IMR-90 (cell line): ENCODE data around the gene GRM8. TPM values are rescaled to one million over a fixed set of nuclear protein-coding genes. Genes with fewer than 3 reads are reported as not detected.

Experiments
- ATAC-seq: fragments of 200-7000 bp; cut with Tn5 transposase; 2 replicates; pipeline ENCODE4 v1.9.1; 2020; ENCODE audit warnings: low read depth, mild to moderate bottlenecking, moderate library complexity
- BruUV-seq: library from RNA; stranded (reverse); fragments of 400-500 nt; replicated peaks from 2 replicates; lab custom pipeline; 2021; lab: Mats Ljungman, UMichigan
- CTCF ChIA-PET: fragments of 300-600 bp; formaldehyde crosslinking; extraction: SDS; loops from one replicate; lab custom pipeline; 2021; ENCODE audit warnings: antibody characterized with exemption; lab: Yijun Ruan, JAX
- POLR2A ChIA-PET: fragments of 300-600 bp; sonication (Branson Sonifier 250); formaldehyde crosslinking; loops from one replicate; lab custom pipeline; 2022; ENCODE audit warnings: antibody characterized with exemption; ENCODE audit not compliant: unreplicated experiment; lab: Charles Lee
- DNase-seq: peaks from one replicate; pipeline ENCODE4 v3.0.0; 2013
- H2AFZ ChIP-seq: replicated peaks from 2 replicates; pipeline ENCODE3; 2013; ENCODE audit warnings: low read length, mild to moderate bottlenecking; ENCODE audit not compliant: poor library complexity
- H2AK5ac ChIP-seq: 2 replicates; pipeline ENCODE4 v1.6.1; 2013; ENCODE audit warnings: low read depth, low read length, inconsistent platforms
- H2AK9ac ChIP-seq: replicated peaks from 2 replicates; pipeline ENCODE3; 2013; ENCODE audit warnings: mild to moderate bottlenecking, low read depth, low read length, moderate library complexity; ENCODE audit not compliant: poor library complexity
- H2BK120ac ChIP-seq: 2 replicates; pipeline ENCODE4 v1.6.1; 2013; ENCODE audit warnings: low read depth, low read length, inconsistent platforms
- H2BK15ac ChIP-seq: 3 replicates; pipeline ENCODE4 v1.6.1; 2013; ENCODE audit warnings: low read depth, low read length, inconsistent platforms
- H2BK20ac ChIP-seq: 2 replicates; pipeline ENCODE4 v1.6.1; 2013; ENCODE audit warnings: low read depth, mild to moderate bottlenecking, inconsistent platforms, low read length, moderate library complexity
- H2BK5ac ChIP-seq: 2 replicates; pipeline ENCODE4 v1.6.1; 2013; ENCODE audit warnings: mild to moderate bottlenecking, low read depth, low read length, inconsistent platforms; ENCODE audit not compliant: poor library complexity, severe bottlenecking
- H3K14ac ChIP-seq: replicated peaks from 2 replicates; pipeline ENCODE4 v1.6.1; 2013; ENCODE audit warnings: low read depth, low read length, inconsistent platforms
- H3K18ac ChIP-seq: 2 replicates; pipeline ENCODE4 v1.6.1; 2013; ENCODE audit warnings: low read depth, low read length, control low read depth
- H3K23ac ChIP-seq: 2 replicates; pipeline ENCODE4 v1.6.1; 2013; ENCODE audit warnings: low read depth, low read length, inconsistent platforms
- H3K27ac ChIP-seq: 2 replicates; pipeline ENCODE4 v1.5.1; 2013; ENCODE audit warnings: mild to moderate bottlenecking, control low read depth, low read length; ENCODE audit not compliant: insufficient read depth
- H3K27me3 ChIP-seq: 2 replicates; pipeline ENCODE4 v1.6.1; 2013; ENCODE audit warnings: low read length; ENCODE audit not compliant: control insufficient read depth, insufficient read depth
- H3K36me3 ChIP-seq: 2 replicates; pipeline ENCODE4 v1.6.1; 2013; ENCODE audit warnings: low read length, mixed read lengths; ENCODE audit not compliant: control insufficient read depth, insufficient read depth
- H3K4ac ChIP-seq: 2 replicates; pipeline ENCODE4 v1.6.1; 2013; ENCODE audit warnings: low read depth, low read length, inconsistent platforms
- H3K4me1 ChIP-seq: 2 replicates; pipeline ENCODE4 v1.6.1; 2013; ENCODE audit warnings: low read length, mixed read lengths; ENCODE audit not compliant: control insufficient read depth, insufficient read depth
- H3K4me2 ChIP-seq: 2 replicates; pipeline ENCODE4 v1.6.1; 2013; ENCODE audit warnings: low read depth, mild to moderate bottlenecking, control low read depth, low read length, moderate library complexity
- H3K4me3 ChIP-seq: 2 replicates; pipeline ENCODE4 v1.5.1; 2013; ENCODE audit warnings: low read depth, mild to moderate bottlenecking, control low read depth, low read length, moderate library complexity; ENCODE audit not compliant: insufficient read depth
- H3K56ac ChIP-seq: 2 replicates; pipeline ENCODE4 v1.6.1; 2013; ENCODE audit warnings: low read length, inconsistent platforms; ENCODE audit not compliant: insufficient read depth; ENCODE audit errors: extremely low read depth
- H3K79me1 ChIP-seq, 2 experiments: 2 replicates each; pipeline ENCODE4 v1.6.1; 2013; ENCODE audit warnings: low read length in 2 of 2, inconsistent platforms in 1 of 2, low read depth in 1 of 2
- H3K9ac ChIP-seq: 2 replicates; pipeline ENCODE4 v1.6.1; 2013; ENCODE audit warnings: low read depth, low read length, control low read depth
- H3K9me1 ChIP-seq: 2 replicates; pipeline ENCODE4 v1.6.1; 2013; ENCODE audit warnings: low read length, inconsistent platforms; ENCODE audit not compliant: insufficient read depth
- H3K9me3 ChIP-seq: 2 replicates; pipeline ENCODE4 v1.6.1; 2013; ENCODE audit warnings: low read length; ENCODE audit not compliant: control insufficient read depth, insufficient read depth
- H4K20me1 ChIP-seq: 2 replicates; pipeline ENCODE4 v1.6.1; 2013; ENCODE audit warnings: low read length, inconsistent platforms; ENCODE audit not compliant: insufficient read depth
- H4K5ac ChIP-seq: 2 replicates; pipeline ENCODE4 v1.6.1; 2013; ENCODE audit warnings: mild to moderate bottlenecking, low read depth, low read length, control low read depth
- H4K8ac ChIP-seq, 2 experiments: 2 replicates each; pipeline ENCODE4 v1.6.1; 2013; ENCODE audit warnings: low read depth in 2 of 2, low read length in 2 of 2, control low read depth in 1 of 2, inconsistent platforms in 1 of 2
- H4K91ac ChIP-seq: 2 replicates; pipeline ENCODE4 v1.6.1; 2013; ENCODE audit warnings: low read depth, low read length, inconsistent platforms; ENCODE audit not compliant: insufficient read depth
- CHD1 ChIP-seq: IDR thresholded peaks from 2 replicates; pipeline ENCODE4 v1.6.1; 2012; ENCODE audit warnings: low read depth, low read length, improper control_type of control experiment
- FOS ChIP-seq: fragments of 150-350 bp; IDR thresholded peaks from 2 replicates; pipeline ENCODE4 v1.6.1; 2016; ENCODE audit warnings: low read depth, low read length
- MAFK ChIP-seq: IDR thresholded peaks from 2 replicates; pipeline ENCODE4 v1.6.1; 2012; ENCODE audit warnings: low read depth, low read length, improper control_type of control experiment
- MAZ ChIP-seq: IDR thresholded peaks from 2 replicates; pipeline ENCODE4 v1.6.1; 2012; ENCODE audit warnings: low read depth, mild to moderate bottlenecking, low read length, improper control_type of control experiment, moderate library complexity, borderline replicate concordance
- NFE2L2 ChIP-seq: fragments of 150-350 bp; IDR thresholded peaks from 2 replicates; pipeline ENCODE4 v1.6.1; 2016; ENCODE audit warnings: low read depth, mild to moderate bottlenecking, low read length
- POLR2A ChIP-seq: IDR thresholded peaks from 2 replicates; pipeline ENCODE4 v1.6.1; 2012; ENCODE audit warnings: mild to moderate bottlenecking, low read depth, low read length
- RAD21 ChIP-seq: IDR thresholded peaks from 2 replicates; pipeline ENCODE4 v1.6.1; 2012; ENCODE audit warnings: low read length, improper control_type of control experiment
- RCOR1 ChIP-seq: IDR thresholded peaks from 2 replicates; pipeline ENCODE4 v1.6.1; 2012; ENCODE audit warnings: mild to moderate bottlenecking, low read length, improper control_type of control experiment; ENCODE audit not compliant: insufficient replicate concordance
- RFX5 ChIP-seq: IDR thresholded peaks from 2 replicates; pipeline ENCODE4 v1.8.0; 2012; ENCODE audit warnings: low read depth, mild to moderate bottlenecking, low read length, moderate library complexity
- SMC3 ChIP-seq: fragments of 150-350 bp; IDR thresholded peaks from 2 replicates; pipeline ENCODE4 v1.6.1; 2016; ENCODE audit warnings: low read depth, mild to moderate bottlenecking, antibody characterized with exemption, low read length, moderate library complexity
- WGBS, 2 experiments: methylation state at CpG; one replicate each; pipeline versions ENCODE4 v1.1.5 to v1.1.7; 2013; ENCODE audit warnings: missing lambda C conversion rate in 2 of 2; ENCODE audit not compliant: insufficient read length in 1 of 2; ENCODE audit errors: extremely low coverage in 2 of 2; 5-methylcytosine and 5-hydroxymethylcytosine counted together
- dilution Hi-C: fragments of 300-500 bp; cut with HindIII; formaldehyde crosslinking; loops from one replicate; pipeline ENCODE4 v1.14.3; 2018; ENCODE audit warnings: low sequenced_read_pairs; ENCODE audit not compliant: unreplicated experiment
- in situ Hi-C: fragments of 300-500 bp; cut with MboI; formaldehyde crosslinking; loops from 3 replicates; pipeline ENCODE4 v1.14.3; 2019; ENCODE audit warnings: low sequenced_read_pairs, inconsistent platforms, mixed read lengths
- intact Hi-C: fragments of 100-400 bp; cut with micrococcal nuclease; formaldehyde crosslinking; loops from 2 replicates; pipeline ENCODE4 v1.10.0; 2022
- polyA plus RNA-seq, 3 experiments: library from polyadenylated mRNA; depleted of rRNA; stranded (reverse); fragments of >200 nt; gene quantifications; 2 replicates each; pipeline ENCODE4 v1.2.3, GENCODE V29; 2012; ENCODE audit warnings: low replicate concordance in 1 of 3
- total RNA-seq: library from RNA; depleted of rRNA; stranded (reverse); fragments of >200 nt; gene quantifications from 2 replicates; pipeline ENCODE4 v1.2.3, GENCODE V29; 2012
- TF ChIP-seq, protein P1 (sequence below): conservative IDR thresholded peaks from 2 replicates; pipeline ENCODE4 v1.5.1; 2012; ENCODE audit warnings: mild to moderate bottlenecking, low read depth, low read length, improper control_type of control experiment
- TF ChIP-seq, protein P2 (sequence below): fragments of 150-350 bp; IDR thresholded peaks from 2 replicates; pipeline ENCODE4 v1.6.1; 2016; ENCODE audit warnings: low read depth, mild to moderate bottlenecking, low read length, moderate library complexity, borderline replicate concordance

GRM8 gene
- total and polyA plus RNA-seq, 2 of the 4 experiments (the other 2 are of a cell fraction): not detected

DNA sequence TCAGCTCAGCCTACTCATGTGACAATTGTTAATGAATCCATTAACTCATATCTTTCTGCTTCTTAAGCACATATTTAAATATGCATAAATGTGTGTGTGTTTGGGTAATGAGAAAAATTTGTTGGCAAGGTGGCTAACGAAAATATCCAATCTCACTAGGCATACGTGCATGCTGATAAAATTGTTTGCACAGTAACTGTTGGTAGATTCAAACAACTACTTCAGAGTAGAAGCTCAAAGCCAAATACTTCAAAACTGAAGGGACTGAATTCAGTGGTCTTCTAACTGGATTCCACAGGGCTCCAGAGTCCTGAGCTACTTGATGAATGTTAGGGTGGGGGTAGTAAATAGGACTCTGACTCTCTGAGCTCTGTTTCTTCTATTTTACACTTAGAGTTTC lies 757.0 kb downstream of the GRM8 start:
- BruUV-seq: no TSS peak
- no peak overlapping the region for H3K4ac ChIP-seq
- dilution Hi-C loops: no loop called here
- no peak overlapping the region for H4K8ac ChIP-seq
- no peak overlapping the region for H3K4me3 ChIP-seq
- no peak overlapping the region for H2BK120ac ChIP-seq
- no peaks in the 10 kb centered on the region for H3K36me3 ChIP-seq
- H3K14ac ChIP-seq: no peak overlapping the region
- no peak overlapping the region for H2BK15ac ChIP-seq
- no peak overlapping the region for H3K4me2 ChIP-seq
- H2AFZ ChIP-seq: no peak overlapping the region
- in situ Hi-C loops: no loop called here
- H3K9me1 ChIP-seq: no peaks in the 10 kb centered on the region
- H3K9ac ChIP-seq: no peak overlapping the region
- no peaks in the 10 kb centered on the region for H3K27me3 ChIP-seq
- H3K56ac ChIP-seq: no peak overlapping the region
- TF ChIP-seq POLR2A (no peak), NFE2L2 (no peak), RFX5 (no peak), RCOR1 (no peak), CHD1 (no peak), FOS (no peak), MAFK (no peak), SMC3 (no peak), MAZ (no peak), RAD21 (no peak)
- TF ChIP-seq, protein P1, sequence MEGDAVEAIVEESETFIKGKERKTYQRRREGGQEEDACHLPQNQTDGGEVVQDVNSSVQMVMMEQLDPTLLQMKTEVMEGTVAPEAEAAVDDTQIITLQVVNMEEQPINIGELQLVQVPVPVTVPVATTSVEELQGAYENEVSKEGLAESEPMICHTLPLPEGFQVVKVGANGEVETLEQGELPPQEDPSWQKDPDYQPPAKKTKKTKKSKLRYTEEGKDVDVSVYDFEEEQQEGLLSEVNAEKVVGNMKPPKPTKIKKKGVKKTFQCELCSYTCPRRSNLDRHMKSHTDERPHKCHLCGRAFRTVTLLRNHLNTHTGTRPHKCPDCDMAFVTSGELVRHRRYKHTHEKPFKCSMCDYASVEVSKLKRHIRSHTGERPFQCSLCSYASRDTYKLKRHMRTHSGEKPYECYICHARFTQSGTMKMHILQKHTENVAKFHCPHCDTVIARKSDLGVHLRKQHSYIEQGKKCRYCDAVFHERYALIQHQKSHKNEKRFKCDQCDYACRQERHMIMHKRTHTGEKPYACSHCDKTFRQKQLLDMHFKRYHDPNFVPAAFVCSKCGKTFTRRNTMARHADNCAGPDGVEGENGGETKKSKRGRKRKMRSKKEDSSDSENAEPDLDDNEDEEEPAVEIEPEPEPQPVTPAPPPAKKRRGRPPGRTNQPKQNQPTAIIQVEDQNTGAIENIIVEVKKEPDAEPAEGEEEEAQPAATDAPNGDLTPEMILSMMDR: no peak
- TF ChIP-seq, protein P2, sequence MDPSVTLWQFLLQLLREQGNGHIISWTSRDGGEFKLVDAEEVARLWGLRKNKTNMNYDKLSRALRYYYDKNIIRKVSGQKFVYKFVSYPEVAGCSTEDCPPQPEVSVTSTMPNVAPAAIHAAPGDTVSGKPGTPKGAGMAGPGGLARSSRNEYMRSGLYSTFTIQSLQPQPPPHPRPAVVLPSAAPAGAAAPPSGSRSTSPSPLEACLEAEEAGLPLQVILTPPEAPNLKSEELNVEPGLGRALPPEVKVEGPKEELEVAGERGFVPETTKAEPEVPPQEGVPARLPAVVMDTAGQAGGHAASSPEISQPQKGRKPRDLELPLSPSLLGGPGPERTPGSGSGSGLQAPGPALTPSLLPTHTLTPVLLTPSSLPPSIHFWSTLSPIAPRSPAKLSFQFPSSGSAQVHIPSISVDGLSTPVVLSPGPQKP: no peak
- no peak overlapping the region for H2AK5ac ChIP-seq
- DNase-seq (no peak), ATAC-seq (no peak)
- intact Hi-C loops: no loop called here
- H2BK20ac ChIP-seq: no peak overlapping the region
- no peak overlapping the region for H3K27ac ChIP-seq
- H3K9me3 ChIP-seq: peaks cover 6% of the 10 kb centered on the region; the same call in 1 of the 2 replicates
- ChIA-PET POLR2A (no interaction called here), CTCF (no interaction called here)
- H3K79me1 ChIP-seq: no peaks in the 10 kb centered on the region
- no peak overlapping the region for H4K5ac ChIP-seq
- no peaks in the 10 kb centered on the region for H3K4me1 ChIP-seq
- no peak overlapping the region for H4K91ac ChIP-seq
- H3K18ac ChIP-seq: no peak overlapping the region
- no CpG with 5 or more reads among the region's 2 CpGs for WGBS, 2 experiments
- H3K23ac ChIP-seq: no peak overlapping the region
- H2AK9ac ChIP-seq: no peak overlapping the region
- H4K20me1 ChIP-seq: no peaks in the 10 kb centered on the region
- H2BK5ac ChIP-seq: no peak overlapping the region
